Measurements from ENCODE around the gene CHRNA3.

- no peak for TF ChIP-seq CTCF (IDR thresholded peaks at IDR 0.05; ENCODE audit: poor library complexity)
- TF ChIP-seq EZH2phosphoT487 (IDR thresholded peaks at IDR 0.05; ENCODE audit: low read depth, severe bottlenecking, unreplicated experiment) = no peak
These were observed 14.6 kb upstream of the CHRNA3 start for GRCh38 chr15:78635346-78635745.
